Trophoblast cell (in vitro differentiated cells and primary cell): ENCODE results near the gene ISOC2.
A peak's percentile ranks its signal among the peaks of the same experiment; 100 is the strongest.

Source experiments
- DNase-seq, 2 donors: peaks; one replicate each; pipeline ENCODE4 v3.0.0-alpha.2; 2016
- H2AFZ ChIP-seq: 2 replicates; pipeline ENCODE4 v1.6.1; 2013; ENCODE audit warnings: low read length, moderate library complexity, mild to moderate bottlenecking; ENCODE audit not compliant: insufficient read depth, poor library complexity
- H2AK5ac ChIP-seq: 2 replicates; pipeline ENCODE4 v1.6.1; 2013; ENCODE audit warnings: mild to moderate bottlenecking, low read length
- H2BK120ac ChIP-seq: 2 replicates; pipeline ENCODE4 v1.6.1; 2013; ENCODE audit warnings: low read length, mild to moderate bottlenecking, moderate library complexity; ENCODE audit not compliant: insufficient read depth, poor library complexity
- H2BK12ac ChIP-seq: 2 replicates; pipeline ENCODE4 v1.6.1; 2013; ENCODE audit warnings: mild to moderate bottlenecking, low read length, moderate library complexity
- H2BK5ac ChIP-seq: 2 replicates; pipeline ENCODE4 v1.6.1; 2013; ENCODE audit warnings: low read length, low read depth, moderate library complexity, mild to moderate bottlenecking; ENCODE audit not compliant: poor library complexity
- H3K14ac ChIP-seq: 2 replicates; pipeline ENCODE4 v1.6.1; 2013; ENCODE audit warnings: mild to moderate bottlenecking, low read length
- H3K18ac ChIP-seq: 2 replicates; pipeline ENCODE4 v1.6.1; 2013; ENCODE audit warnings: mild to moderate bottlenecking, low read length
- H3K23ac ChIP-seq: 2 replicates; pipeline ENCODE4 v1.6.1; 2013; ENCODE audit warnings: low read length
- H3K27ac ChIP-seq: 2 replicates; pipeline ENCODE4 v1.5.1; 2013; ENCODE audit warnings: low read depth, mild to moderate bottlenecking, inconsistent platforms, low read length, moderate library complexity
- H3K27me3 ChIP-seq: 2 replicates; pipeline ENCODE4 v1.6.1; 2013; ENCODE audit warnings: inconsistent platforms, mild to moderate bottlenecking, low read length, moderate library complexity; ENCODE audit not compliant: insufficient read depth
- H3K36me3 ChIP-seq, 2 experiments: 1 replicate in 1 of 2; 2 replicates in 1 of 2; pipeline ENCODE4 v1.6.1; 2013; ENCODE audit warnings: low read length in 2 of 2, mild to moderate bottlenecking in 2 of 2, moderate library complexity in 1 of 2; ENCODE audit not compliant: insufficient read depth in 2 of 2, control insufficient read depth in 1 of 2
- H3K4ac ChIP-seq: 2 replicates; pipeline ENCODE4 v1.6.1; 2013; ENCODE audit warnings: low read depth, mild to moderate bottlenecking, low read length, moderate library complexity
- H3K4me1 ChIP-seq, 2 experiments: 1 replicate in 1 of 2; 2 replicates in 1 of 2; pipeline ENCODE4 v1.6.1; 2013; ENCODE audit warnings: low read length in 2 of 2, mild to moderate bottlenecking in 2 of 2, moderate library complexity in 1 of 2; ENCODE audit not compliant: insufficient read depth in 2 of 2, control insufficient read depth in 1 of 2
- H3K4me2 ChIP-seq: 2 replicates; pipeline ENCODE4 v1.6.1; 2013; ENCODE audit warnings: inconsistent platforms, mild to moderate bottlenecking, low read length, moderate library complexity
- H3K4me3 ChIP-seq: 2 replicates; pipeline ENCODE4 v1.5.1; 2013; ENCODE audit warnings: mild to moderate bottlenecking, low read depth, low read length, inconsistent platforms
- H3K79me1 ChIP-seq: one replicate; pipeline ENCODE4 v1.6.1; 2013; ENCODE audit warnings: low read length
- H3K79me2 ChIP-seq: 2 replicates; pipeline ENCODE4 v1.6.1; 2013; ENCODE audit warnings: low read length, mild to moderate bottlenecking; ENCODE audit not compliant: control insufficient read depth, insufficient read depth, poor library complexity
- H3K9ac ChIP-seq: 2 replicates; pipeline ENCODE4 v1.6.1; 2013; ENCODE audit warnings: mild to moderate bottlenecking, low read length
- H3K9me3 ChIP-seq: 2 replicates; pipeline ENCODE4 v1.6.1; 2013; ENCODE audit warnings: low read depth, mild to moderate bottlenecking, control low read depth, inconsistent platforms, low read length; ENCODE audit not compliant: insufficient read depth
- H4K12ac ChIP-seq: 2 replicates; pipeline ENCODE4 v1.6.1; 2013; ENCODE audit warnings: low read depth, mild to moderate bottlenecking, low read length, moderate library complexity
- H4K8ac ChIP-seq: 2 replicates; pipeline ENCODE4 v1.6.1; 2013; ENCODE audit warnings: low read depth, mild to moderate bottlenecking, low read length, moderate library complexity
- H4K91ac ChIP-seq: one replicate; pipeline ENCODE4 v1.6.1; 2013; ENCODE audit warnings: low read depth, mild to moderate bottlenecking, low read length, moderate library complexity
- WGBS: extraction: QIAGEN DNeasy Blood & Tissue Kit; methylation state at CpG from one replicate; pipeline ENCODE4 v1.1.7; 2013; ENCODE audit warnings: missing lambda C conversion rate; ENCODE audit not compliant: insufficient read length, insufficient coverage; ENCODE audit errors: extremely low coverage; 5-methylcytosine and 5-hydroxymethylcytosine counted together

Gene ISOC2

GRCh38 chr19:55491546-55492360 is 30.3 kb upstream of the ISOC2 start:
- Histone ChIP-seq H3K18ac (no peak overlapping the region), H3K79me1 (peaks cover 27% of the 10 kb centered on the region), H3K9ac (no peak overlapping the region), H3K79me2 (peaks cover 8% of the 10 kb centered on the region), H2BK12ac (peak overlapping the region; percentile 55), H3K23ac (no peak overlapping the region), H4K91ac (peak overlapping the region; percentile 54), H4K12ac (no peak overlapping the region), H3K14ac (no peak overlapping the region), H3K4ac (no peak overlapping the region), H2AFZ (no peak overlapping the region), H4K8ac (no peak overlapping the region), H3K27me3 (no peaks in the 10 kb centered on the region), H3K9me3 (no peaks in the 10 kb centered on the region), H3K4me2 (no peak overlapping the region), H3K4me3 (no peak overlapping the region), H2AK5ac (peak overlapping the region; percentile 36), H3K36me3 (peaks cover 13 to 16% of the 10 kb centered on the region in 2 experiments), H3K27ac (no peak overlapping the region), H2BK120ac (no peak overlapping the region), H3K4me1 (peaks cover 27 to 40% of the 10 kb centered on the region in 2 experiments), H2BK5ac (no peak overlapping the region)
- no CpG with 5 or more reads among the region's 24 CpGs for WGBS
- DNase-seq = no peak

- Histone ChIP-seq H4K91ac (peak overlapping the region; percentile 41), H3K79me1 (peaks cover 37% of the 10 kb centered on the region), H3K9me3 (no peaks in the 10 kb centered on the region), H2BK5ac (no peak overlapping the region), H3K4me2 (no peak overlapping the region), H3K18ac (peak overlapping the region; percentile 5), H3K9ac (no peak overlapping the region), H2AFZ (no peak overlapping the region), H4K8ac (no peak overlapping the region), H2BK12ac (peak overlapping the region; percentile 27), H3K4me1 (peaks cover 37 to 50% of the 10 kb centered on the region in 2 experiments), H4K12ac (no peak overlapping the region), H2BK120ac (peak overlapping the region; percentile 1), H3K27ac (no peak overlapping the region), H3K27me3 (no peaks in the 10 kb centered on the region), H3K14ac (no peak overlapping the region), H3K36me3 (peaks cover 15 to 18% of the 10 kb centered on the region in 2 experiments), H3K79me2 (peaks cover 16% of the 10 kb centered on the region), H3K4me3 (no peak overlapping the region), H3K23ac (no peak overlapping the region), H3K4ac (no peak overlapping the region), H2AK5ac (peak overlapping the region; percentile 58)
- no peak for DNase-seq
- no CpG with 5 or more reads among the region's 52 CpGs for whole genome bisulfite sequencing
These were observed 29.3 kb upstream of the ISOC2 start for GRCh38 chr19:55490478-55491432.

- no peak overlapping the region for H3K4me3 ChIP-seq
- WGBS = no CpG with 5 or more reads among the region's 21 CpGs
- H3K14ac ChIP-seq = peak overlapping the region; percentile 67
- peak overlapping the region; percentile 20 for H3K4me2 ChIP-seq
- H4K91ac ChIP-seq = peak overlapping the region; percentile 97
- peak overlapping the region; percentile 12 for H3K4ac ChIP-seq
- peaks cover 20% of the 10 kb centered on the region for H3K79me2 ChIP-seq
- peaks cover 42 to 54% of the 10 kb centered on the region in 2 experiments for H3K4me1 ChIP-seq
- H4K8ac ChIP-seq = peak overlapping the region; percentile 50
- peak overlapping the region; percentile 84 for H2BK12ac ChIP-seq
- peak overlapping the region; percentile 73 for H2BK120ac ChIP-seq
- no peak overlapping the region for H4K12ac ChIP-seq
- peak overlapping the region; percentile 66 for H2AK5ac ChIP-seq
- H3K36me3 ChIP-seq = peaks cover 15 to 18% of the 10 kb centered on the region in 2 experiments
- H2BK5ac ChIP-seq = peak overlapping the region; percentile 79
- H3K18ac ChIP-seq = peak overlapping the region; percentile 79
- no peak overlapping the region for H3K23ac ChIP-seq
- H3K9me3 ChIP-seq = no peaks in the 10 kb centered on the region
- peak overlapping the region; percentile 5 for H3K27ac ChIP-seq
- no peak for DNase-seq
- H2AFZ ChIP-seq = peak overlapping the region; percentile 28
- no peak overlapping the region for H3K9ac ChIP-seq
- peaks cover 44% of the 10 kb centered on the region for H3K79me1 ChIP-seq
- no peaks in the 10 kb centered on the region for H3K27me3 ChIP-seq
These were observed 28.5 kb upstream of the ISOC2 start for GRCh38 chr19:55489711-55490477.
